Measurements from ENCODE around the gene ASS1.

DNA sequence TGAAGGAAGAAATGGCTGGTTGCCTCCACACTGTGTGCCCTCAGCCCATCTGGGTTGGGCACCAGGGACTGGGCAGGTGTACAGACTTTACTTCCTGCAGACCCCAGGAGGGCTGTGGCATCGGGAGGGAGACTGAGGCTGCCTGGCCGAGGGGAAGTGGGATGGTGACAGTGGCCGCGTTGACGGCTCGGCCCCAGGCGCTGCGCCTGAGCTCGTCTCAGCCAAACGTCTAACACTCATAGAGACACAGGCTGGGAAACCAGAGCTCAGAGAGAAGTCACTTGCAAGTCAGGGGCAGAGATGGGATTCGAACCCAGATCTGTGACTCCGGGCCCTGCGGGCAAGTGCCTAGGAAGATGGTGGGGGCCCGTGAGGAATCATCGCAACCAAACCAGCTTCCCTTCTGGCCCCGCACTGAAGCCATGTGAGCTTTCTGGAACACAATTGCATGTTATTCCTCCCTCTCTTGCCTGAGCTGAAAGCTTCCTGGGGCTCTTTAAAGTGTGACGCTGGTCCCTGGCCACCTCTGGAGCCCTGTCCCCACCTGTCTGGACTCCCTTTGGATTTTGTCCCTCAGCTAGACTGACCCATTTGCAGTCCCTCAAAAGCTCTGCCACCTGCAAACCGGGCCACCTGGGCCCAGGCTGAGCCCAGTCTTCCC lies 81.6 kb downstream of the ASS1 start:
- TF ChIP-seq POLR2A (IDR thresholded peaks at IDR 0.05; ENCODE audit: low read length) (no peak), GATA1 (IDR thresholded peaks at IDR 0.05; ENCODE audit: low read depth, low read length) (no peak)
